ENCODE results near the gene TKT. TPM values are rescaled to one million over a fixed set of nuclear protein-coding genes. Genes with fewer than 3 reads are reported as not detected.

TKT gene
- total RNA-seq, 1 donor from 2014 or later = 41.6 TPM

DNA sequence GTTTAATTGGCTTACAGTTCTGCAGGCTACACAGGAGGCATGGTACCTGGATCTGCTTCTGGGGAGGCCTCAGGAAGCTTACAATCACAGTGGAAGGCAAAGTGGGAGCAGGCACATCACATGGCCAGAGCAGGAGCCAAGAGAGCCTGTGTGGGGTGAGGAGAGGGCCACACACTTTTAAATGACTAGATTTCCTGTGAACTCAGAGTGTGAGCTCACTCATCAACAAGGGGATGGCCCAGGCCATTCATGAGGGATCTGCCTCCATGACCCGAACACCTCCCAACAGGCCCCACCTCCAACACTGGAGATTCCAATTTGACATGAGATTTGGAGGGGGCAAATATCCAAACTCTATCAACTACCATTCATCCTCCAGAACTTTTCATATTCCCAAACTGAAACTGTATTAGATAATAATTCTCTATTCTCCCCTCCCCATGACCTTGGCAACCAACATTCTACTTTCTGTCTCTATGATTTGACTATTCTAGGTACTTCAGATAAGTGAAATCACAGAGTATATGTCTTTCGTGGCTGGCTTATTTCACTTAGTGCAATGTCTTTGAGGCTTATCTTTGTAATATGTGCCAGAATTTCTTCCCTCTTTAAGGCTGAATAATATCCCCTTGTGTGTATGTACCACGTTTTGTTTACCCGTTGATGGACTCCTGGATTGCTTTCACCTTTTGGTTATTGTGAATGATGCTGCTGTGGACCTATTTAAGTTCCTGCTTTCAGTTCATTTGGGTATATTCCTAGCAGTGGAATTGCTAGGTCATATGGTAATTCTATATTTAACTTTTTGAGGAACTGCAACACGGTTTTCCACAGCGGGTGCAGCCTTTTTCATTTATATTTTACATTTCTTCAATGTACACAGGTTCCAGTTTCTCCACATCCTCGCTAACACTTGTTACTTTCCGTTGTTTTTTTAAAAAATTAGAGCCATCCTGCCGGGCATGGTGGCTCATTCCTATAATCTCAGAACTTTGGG lies 43.8 kb downstream of the TKT start:
- DNase-seq = peak; percentile 5
- ATAC-seq = no peak
- intact Hi-C loops (cut with micrococcal nuclease) = no loop called here

- intact Hi-C loops (cut with micrococcal nuclease) = no loop called here
- peak; percentile 20 for DNase-seq
Observed at GRCh38 chr3:53202331-53203015, 53.3 kb downstream of the TKT start.

DNA sequence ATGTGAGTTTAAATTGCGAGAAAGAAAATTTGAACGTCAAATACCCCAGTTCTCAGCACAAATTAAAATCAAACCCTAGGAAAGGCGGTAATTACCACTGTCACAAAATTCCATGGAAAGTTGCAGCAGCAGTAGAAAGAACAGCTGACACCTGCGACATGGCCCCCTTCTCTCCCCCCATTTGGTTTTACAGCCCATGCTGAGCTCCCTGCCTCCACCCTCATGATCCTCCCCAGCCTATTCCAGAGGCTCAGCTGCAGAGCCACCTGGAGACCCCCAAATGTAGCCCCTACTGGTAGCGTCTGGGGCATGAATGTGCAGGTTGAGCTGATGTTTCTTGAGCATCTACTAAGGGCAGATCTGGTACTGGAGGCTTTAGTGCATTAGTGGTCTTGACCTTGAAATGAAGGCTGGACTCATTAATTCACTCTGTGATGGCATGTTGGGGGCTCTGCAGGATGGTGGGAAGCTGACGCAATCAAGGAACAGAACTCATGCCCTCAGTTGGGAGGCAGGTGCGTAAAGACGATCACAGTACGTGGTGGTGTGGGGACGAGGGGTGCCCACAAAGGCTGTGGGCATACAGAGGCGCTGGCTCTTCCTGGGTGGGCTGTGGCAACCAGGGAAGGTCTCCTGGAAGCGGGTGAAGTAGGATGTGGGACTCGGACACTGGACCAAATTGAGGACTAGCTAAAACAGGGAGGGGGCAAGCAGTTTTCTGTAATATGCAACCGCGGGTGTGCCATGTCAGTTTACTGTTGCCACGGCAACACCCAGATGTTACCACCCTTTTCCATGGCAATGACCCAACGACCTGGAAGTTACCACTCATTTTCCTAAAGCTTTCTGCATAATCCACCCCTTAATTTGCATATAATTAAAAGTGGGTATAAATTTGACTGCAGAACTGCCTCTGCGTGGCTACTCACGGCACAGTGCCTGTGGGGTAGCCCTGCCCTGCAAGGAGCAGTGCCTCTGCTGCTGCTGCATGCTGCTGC lies 55.0 kb downstream of the TKT start:
- intact Hi-C loops (cut with micrococcal nuclease) = no loop called here
- DNase-seq = peak; percentile 5
- no peak for ATAC-seq

More at GRCh38 chr3:53202331-53203015, 53.3 kb downstream of the TKT start:
- no peak for ATAC-seq

GRCh38 chr3:53199834-53200233 lies 56.0 kb downstream of the TKT start:
- peak; percentile 15 for DNase-seq
- intact Hi-C loops (cut with micrococcal nuclease) = no loop called here
- ATAC-seq = no peak

DNA sequence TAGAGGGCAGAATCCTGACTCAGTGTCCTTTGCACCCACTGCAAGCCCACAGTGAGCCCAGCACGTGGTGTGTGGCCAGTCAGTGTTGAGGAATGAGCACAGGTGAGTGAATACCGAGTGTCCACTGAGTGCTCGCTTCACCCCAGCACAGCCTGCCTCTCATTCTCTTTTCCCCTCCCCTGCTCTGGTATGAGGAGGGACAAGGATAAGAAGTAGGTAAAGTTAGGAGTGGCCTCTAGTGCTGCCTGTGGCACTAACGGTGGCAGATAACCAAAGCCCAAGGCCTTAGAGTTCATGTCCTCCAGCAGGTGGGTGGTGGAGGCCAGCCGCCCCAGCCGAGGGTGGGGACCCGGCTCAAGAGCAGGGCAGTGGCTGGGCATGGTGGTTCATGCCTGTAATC lies 56.8 kb downstream of the TKT start:
- DNase-seq = peak; percentile 14
- ATAC-seq = no peak
- intact Hi-C loops (cut with micrococcal nuclease) = no loop called here

DNA sequence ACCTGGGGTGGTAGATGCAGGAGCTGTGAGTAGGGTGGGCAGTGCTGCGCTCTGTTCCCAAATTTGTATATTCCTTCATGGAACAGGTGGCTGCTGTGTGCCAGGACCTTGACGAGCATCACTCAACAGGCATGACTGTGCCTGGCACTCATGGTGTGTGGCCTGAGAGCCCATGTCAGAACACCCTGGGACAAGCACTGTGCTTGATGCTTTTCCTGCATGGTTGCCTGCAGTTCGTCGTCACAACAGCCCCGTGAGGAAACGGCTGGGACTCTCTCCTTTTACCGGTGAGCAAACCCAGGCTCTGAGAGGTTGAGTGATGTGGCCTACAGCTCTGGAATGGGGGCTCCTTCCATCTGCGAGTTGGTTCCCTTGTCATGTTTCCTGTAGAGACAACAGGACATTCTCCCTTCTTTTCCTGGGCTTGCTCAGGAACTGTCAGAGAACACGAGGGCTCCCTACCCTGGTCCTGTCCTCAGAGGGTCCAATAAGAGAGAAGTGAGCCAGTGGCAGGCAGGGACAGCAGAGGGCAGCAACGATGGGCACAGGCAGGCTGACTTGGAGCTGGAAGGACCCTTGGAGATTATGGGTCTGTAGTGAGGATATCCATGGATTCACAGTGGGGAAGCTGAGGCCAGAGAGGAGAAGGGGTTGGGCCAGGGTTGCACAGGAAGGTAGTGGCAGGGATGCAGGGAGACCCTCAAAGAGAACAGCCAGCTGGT lies 57.4 kb downstream of the TKT start:
- ATAC-seq (no peak), DNase-seq (peak; percentile 11)
- intact Hi-C loops (cut with micrococcal nuclease) = no loop called here

- ATAC-seq = no peak
Observed at GRCh38 chr3:53196575-53197407, 59.0 kb downstream of the TKT start.

GRCh38 chr3:53195602-53196574 lies 59.9 kb downstream of the TKT start:
- intact Hi-C loops (cut with micrococcal nuclease) = loop anchor here (2.0 kb wide), 1 partner anchor 81 kb away; no protein-coding TSS in a partner anchor
- ATAC-seq (peak; percentile 76), DNase-seq (peak; percentile 78)

More at GRCh38 chr3:53196575-53197407, 59.0 kb downstream of the TKT start:
- peak; percentile 34 for DNase-seq
- intact Hi-C loops (cut with micrococcal nuclease) = loop anchor here (2.0 kb wide), 1 partner anchor 82 kb away; no protein-coding TSS in a partner anchor

DNA sequence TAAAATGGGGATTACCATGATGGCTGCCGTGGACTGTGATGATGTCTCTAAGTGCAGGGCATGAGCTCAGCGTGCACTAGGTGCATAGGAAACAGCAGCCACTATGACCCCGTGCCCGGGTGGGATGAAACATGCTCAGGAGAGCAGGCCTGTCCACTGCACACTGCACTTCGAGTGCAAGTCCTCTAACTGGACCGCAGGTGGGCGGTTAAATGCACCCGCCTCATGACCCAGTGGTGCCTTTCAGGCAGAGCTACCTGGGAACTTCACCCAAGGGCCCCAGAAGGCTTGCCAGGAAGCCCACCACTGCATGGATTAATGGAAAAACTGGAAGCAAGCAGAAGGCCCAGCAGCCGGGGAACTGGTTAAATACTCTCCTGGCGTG lies 60.8 kb downstream of the TKT start:
- peak; percentile 22 for DNase-seq
- ATAC-seq = peak; percentile 3
- intact Hi-C loops (cut with micrococcal nuclease) = no loop called here

- DNase-seq (peak; percentile 67), ATAC-seq (peak; percentile 56)
- intact Hi-C loops (cut with micrococcal nuclease) = no loop called here
Observed at GRCh38 chr3:53194210-53195065, 61.4 kb downstream of the TKT start.

DNA sequence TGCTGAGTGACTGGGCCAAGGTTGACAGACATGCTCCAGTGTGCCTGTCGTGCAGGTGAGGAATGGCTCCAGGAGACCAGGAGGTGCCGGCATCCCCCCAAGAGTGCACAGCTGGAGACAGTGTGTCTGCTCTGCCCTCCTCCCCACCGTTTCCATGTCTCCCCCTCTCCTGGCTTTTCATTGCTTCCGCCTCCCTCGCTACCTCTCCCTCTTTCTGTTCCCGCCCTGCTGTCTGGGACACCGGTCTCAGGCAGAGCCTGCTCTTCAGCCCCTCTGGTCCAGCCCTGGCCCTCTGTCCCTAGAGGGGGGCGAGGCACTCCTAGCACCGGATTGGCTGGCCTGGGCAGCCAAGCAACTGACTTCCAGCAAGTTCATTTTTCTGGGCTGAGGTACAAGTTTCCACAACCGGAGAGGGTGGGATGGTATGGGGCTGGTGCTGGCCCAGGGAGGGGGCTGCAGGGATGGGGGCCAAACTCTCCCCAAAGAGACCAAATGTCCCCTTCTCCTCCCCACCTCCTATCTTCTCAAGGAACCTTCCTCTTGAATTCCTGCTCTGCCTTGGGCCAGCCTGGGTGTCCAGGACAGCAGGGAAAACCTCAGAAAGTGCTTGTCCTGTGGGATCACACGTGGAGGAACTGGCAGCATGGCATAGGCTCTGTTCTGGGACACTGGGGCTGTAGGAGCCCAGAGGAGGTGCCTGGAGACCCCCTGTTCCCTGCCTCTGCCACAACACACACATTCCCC lies 62.2 kb downstream of the TKT start:
- peak; percentile 52 for DNase-seq
- ATAC-seq = peak; percentile 54
- intact Hi-C loops (cut with micrococcal nuclease) = no loop called here

- intact Hi-C loops (cut with micrococcal nuclease) = no loop called here
- no peak for ATAC-seq
- DNase-seq = peak; percentile 29
Observed at GRCh38 chr3:53192608-53193007, 63.2 kb downstream of the TKT start.

- ATAC-seq = no peak
- intact Hi-C loops (cut with micrococcal nuclease) = no loop called here
- DNase-seq = peak; percentile 20
Observed at GRCh38 chr3:53191836-53192480, 63.9 kb downstream of the TKT start.

DNA sequence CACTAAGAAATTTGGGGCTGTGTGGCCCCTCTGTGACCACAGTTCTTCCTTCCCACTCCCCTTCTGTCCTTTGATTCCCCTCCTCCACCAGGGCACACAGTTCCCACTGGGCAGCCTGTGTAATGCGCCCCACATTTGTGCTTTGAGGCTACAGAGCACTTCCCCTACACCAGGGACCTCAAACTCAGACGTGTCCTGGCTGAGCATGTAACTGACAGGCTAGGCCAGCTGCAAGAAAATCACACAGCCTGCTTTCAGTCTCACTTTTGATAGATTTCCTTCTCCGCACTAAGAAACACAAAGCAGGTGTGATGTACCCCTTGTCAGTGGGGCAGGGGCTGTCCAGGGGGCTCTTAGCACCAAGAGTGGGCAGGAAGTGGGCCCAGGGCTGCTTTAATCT lies 65.2 kb downstream of the TKT start:
- ATAC-seq = no peak
- intact Hi-C loops (cut with micrococcal nuclease) = no loop called here
- DNase-seq = peak; percentile 3
